Measurements from ENCODE around the gene ZNF316.
"Not testable (repeated sequence)": the region's sequence is repeated elsewhere in the genome, so short reads cannot be mapped to it uniquely, and the experiment has no call there.

Gene ZNF316

GRCh38 chr7:6622134-6622710 lies 14.9 kb upstream of the ZNF316 start:
- no peak for DNase-seq

- DNase-seq, result no peak
Measured at GRCh38 chr7:6623589-6624245, 13.4 kb upstream of the ZNF316 start.

GRCh38 chr7:6624246-6624611 lies 12.9 kb upstream of the ZNF316 start:
- DNase-seq, result no peak

GRCh38 chr7:6628045-6628444 lies 9.1 kb upstream of the ZNF316 start:
- no peak for DNase-seq

- no peak for DNase-seq
Measured at GRCh38 chr7:6630007-6630849, 6.9 kb upstream of the ZNF316 start.

GRCh38 chr7:6631605-6632004 lies 5.5 kb upstream of the ZNF316 start:
- DNase-seq, result no peak

GRCh38 chr7:6634021-6634420 lies 3.1 kb upstream of the ZNF316 start:
- DNase-seq, result no peak

GRCh38 chr7:6634971-6635370 lies 2.1 kb upstream of the ZNF316 start:
- DNase-seq, result not testable (repeated sequence)

- DNase-seq, result peak; percentile 98
Measured at GRCh38 chr7:6637544-6638229, 569 bp downstream of the ZNF316 start.

GRCh38 chr7:6639032-6639431 lies 1.9 kb downstream of the ZNF316 start:
- no peak for DNase-seq

- no peak for DNase-seq
Measured at GRCh38 chr7:6639627-6640026, 2.5 kb downstream of the ZNF316 start.

- DNase-seq, result no peak
Measured at GRCh38 chr7:6640246-6640721, 3.2 kb downstream of the ZNF316 start.

- DNase-seq, result no peak
Measured at GRCh38 chr7:6641305-6642035, 4.4 kb downstream of the ZNF316 start.

- no peak for DNase-seq
Measured at GRCh38 chr7:6642239-6642839, 5.2 kb downstream of the ZNF316 start.

GRCh38 chr7:6642861-6643640 lies 5.9 kb downstream of the ZNF316 start:
- no peak for DNase-seq

GRCh38 chr7:6643915-6644625 lies 7.0 kb downstream of the ZNF316 start:
- DNase-seq, result no peak

- DNase-seq, result no peak
Measured at GRCh38 chr7:6644728-6645127, 7.6 kb downstream of the ZNF316 start.

- no peak for DNase-seq
Measured at GRCh38 chr7:6646465-6646864, 9.3 kb downstream of the ZNF316 start.

- DNase-seq, result no peak
Measured at GRCh38 chr7:6647080-6647479, 10.0 kb downstream of the ZNF316 start.

- DNase-seq, result no peak
Measured at GRCh38 chr7:6647541-6647940, 10.4 kb downstream of the ZNF316 start.
